ENCODE measurements around the gene BMPR1B. TPM values are rescaled to one million over a fixed set of nuclear protein-coding genes. Genes with fewer than 3 reads are reported as not detected.

The BMPR1B gene
- total RNA-seq, 1 experiment from 2014 or later, result 7.1 TPM

- H3K9me3 ChIP-seq (ENCODE audit: low read length), result no peaks in the 10 kb centered on the region
- no peak overlapping the region for H3K27ac ChIP-seq (ENCODE audit: low read length)
- H3F3A ChIP-seq (ENCODE audit: low read length, unreplicated experiment), result no peaks in the 10 kb centered on the region
- ChIA-PET POLR2A (ENCODE audit: unreplicated experiment) (no interaction called here), CTCF (no interaction called here)
- no peaks in the 10 kb centered on the region for H3K4me1 ChIP-seq (ENCODE audit: insufficient read depth, low read length)
- H3K9me2 ChIP-seq (replicated peaks; ENCODE audit: low read length), result no peaks in the 10 kb centered on the region
- ATAC-seq (no peak), DNase-seq (no peak)
- BruUV-seq (replicated peaks), result no TSS peak
- H3K4me3 ChIP-seq (ENCODE audit: low read length), result no peak overlapping the region
- intact Hi-C loops (cut with micrococcal nuclease), result no loop called here
- no peaks in the 10 kb centered on the region for H4K20me1 ChIP-seq (ENCODE audit: low read length)
- no peak overlapping the region for H3K9ac ChIP-seq (ENCODE audit: low read length)
- no peak overlapping the region for H2AFZ ChIP-seq (ENCODE audit: low read length)
- TF ChIP-seq EZH2phosphoT487 (IDR thresholded peaks at IDR 0.05; ENCODE audit: borderline replicate concordance, low read length) (no peak), EZH2 (IDR thresholded peaks at IDR 0.05; ENCODE audit: low read length, unreplicated experiment) (no peak)
- TF ChIP-seq, protein P1, sequence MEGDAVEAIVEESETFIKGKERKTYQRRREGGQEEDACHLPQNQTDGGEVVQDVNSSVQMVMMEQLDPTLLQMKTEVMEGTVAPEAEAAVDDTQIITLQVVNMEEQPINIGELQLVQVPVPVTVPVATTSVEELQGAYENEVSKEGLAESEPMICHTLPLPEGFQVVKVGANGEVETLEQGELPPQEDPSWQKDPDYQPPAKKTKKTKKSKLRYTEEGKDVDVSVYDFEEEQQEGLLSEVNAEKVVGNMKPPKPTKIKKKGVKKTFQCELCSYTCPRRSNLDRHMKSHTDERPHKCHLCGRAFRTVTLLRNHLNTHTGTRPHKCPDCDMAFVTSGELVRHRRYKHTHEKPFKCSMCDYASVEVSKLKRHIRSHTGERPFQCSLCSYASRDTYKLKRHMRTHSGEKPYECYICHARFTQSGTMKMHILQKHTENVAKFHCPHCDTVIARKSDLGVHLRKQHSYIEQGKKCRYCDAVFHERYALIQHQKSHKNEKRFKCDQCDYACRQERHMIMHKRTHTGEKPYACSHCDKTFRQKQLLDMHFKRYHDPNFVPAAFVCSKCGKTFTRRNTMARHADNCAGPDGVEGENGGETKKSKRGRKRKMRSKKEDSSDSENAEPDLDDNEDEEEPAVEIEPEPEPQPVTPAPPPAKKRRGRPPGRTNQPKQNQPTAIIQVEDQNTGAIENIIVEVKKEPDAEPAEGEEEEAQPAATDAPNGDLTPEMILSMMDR (conservative IDR thresholded peaks at IDR 0.05; ENCODE audit: low read depth, low read length), result no peak
- H3K36me3 ChIP-seq (ENCODE audit: low read depth, low read length), result no peaks in the 10 kb centered on the region
- no peaks in the 10 kb centered on the region for H3K79me2 ChIP-seq (ENCODE audit: low read length)
- H3K27me3 ChIP-seq (ENCODE audit: low read length), result no peaks in the 10 kb centered on the region
- no peak overlapping the region for H3K4me2 ChIP-seq (ENCODE audit: low read length)
These were observed 31.1 kb upstream of the BMPR1B start for GRCh38 chr4:94726524-94727123.

- Histone ChIP-seq H3K9me2 (replicated peaks; ENCODE audit: low read length) (no peaks in the 10 kb centered on the region), H3K36me3 (ENCODE audit: low read depth, low read length) (no peaks in the 10 kb centered on the region), H3K4me2 (ENCODE audit: low read length) (no peak overlapping the region), H3K9me3 (ENCODE audit: low read length) (no peaks in the 10 kb centered on the region), H3K4me1 (ENCODE audit: insufficient read depth, low read length) (no peaks in the 10 kb centered on the region), H3K27ac (ENCODE audit: low read length) (no peak overlapping the region), H3F3A (ENCODE audit: low read length, unreplicated experiment) (no peaks in the 10 kb centered on the region), H4K20me1 (ENCODE audit: low read length) (no peaks in the 10 kb centered on the region), H3K4me3 (ENCODE audit: low read length) (no peak overlapping the region), H2AFZ (ENCODE audit: low read length) (no peak overlapping the region), H3K27me3 (ENCODE audit: low read length) (no peaks in the 10 kb centered on the region), H3K9ac (ENCODE audit: low read length) (no peak overlapping the region), H3K79me2 (ENCODE audit: low read length) (no peaks in the 10 kb centered on the region)
- ATAC-seq (no peak), DNase-seq (no peak)
- intact Hi-C loops (cut with micrococcal nuclease), result no loop called here
- POLR2A ChIA-PET (ENCODE audit: unreplicated experiment), result no interaction called here
- TF ChIP-seq EZH2 (IDR thresholded peaks at IDR 0.05; ENCODE audit: low read length, unreplicated experiment), result no peak
- TF ChIP-seq, protein P1 (conservative IDR thresholded peaks at IDR 0.05; ENCODE audit: low read depth, low read length), result no peak
- no peak for TF ChIP-seq EZH2phosphoT487 (IDR thresholded peaks at IDR 0.05; ENCODE audit: borderline replicate concordance, low read length)
- no TSS peak for BruUV-seq (replicated peaks)
- CTCF ChIA-PET, result no interaction called here
These were observed 29.5 kb upstream of the BMPR1B start for GRCh38 chr4:94728056-94728766.

GRCh38 chr4:94732358-94732698, 25.4 kb upstream of the BMPR1B start:
- no peaks in the 10 kb centered on the region for H3K36me3 ChIP-seq (ENCODE audit: low read depth, low read length)
- H3F3A ChIP-seq (ENCODE audit: low read length, unreplicated experiment), result no peaks in the 10 kb centered on the region
- no peaks in the 10 kb centered on the region for H3K9me2 ChIP-seq (replicated peaks; ENCODE audit: low read length)
- no peaks in the 10 kb centered on the region for H3K79me2 ChIP-seq (ENCODE audit: low read length)
- H3K4me1 ChIP-seq (ENCODE audit: insufficient read depth, low read length), result no peaks in the 10 kb centered on the region
- intact Hi-C loops (cut with micrococcal nuclease), result no loop called here
- no peak overlapping the region for H3K4me2 ChIP-seq (ENCODE audit: low read length)
- POLR2A ChIA-PET (ENCODE audit: unreplicated experiment), result no interaction called here
- H3K27me3 ChIP-seq (ENCODE audit: low read length), result no peaks in the 10 kb centered on the region
- DNase-seq, result no peak
- ATAC-seq, result peak; percentile 22; the same call in 1 of the 2 replicates
- CTCF ChIA-PET, result no interaction called here
- no peak overlapping the region for H3K27ac ChIP-seq (ENCODE audit: low read length)
- TF ChIP-seq EZH2phosphoT487 (IDR thresholded peaks at IDR 0.05; ENCODE audit: borderline replicate concordance, low read length), result no peak
- TF ChIP-seq, protein P1 (conservative IDR thresholded peaks at IDR 0.05; ENCODE audit: low read depth, low read length), result no peak
- no peak overlapping the region for H3K4me3 ChIP-seq (ENCODE audit: low read length)
- no peak overlapping the region for H2AFZ ChIP-seq (ENCODE audit: low read length)
- no peak overlapping the region for H3K9ac ChIP-seq (ENCODE audit: low read length)
- BruUV-seq (replicated peaks), result no TSS peak
- no peaks in the 10 kb centered on the region for H4K20me1 ChIP-seq (ENCODE audit: low read length)
- no peaks in the 10 kb centered on the region for H3K9me3 ChIP-seq (ENCODE audit: low read length)

Measured in PC-3 (cell line).